GM21367 (cell line): Measurements from ENCODE around the gene NEK2.
"Not testable (repeated sequence)": the region's sequence is repeated elsewhere in the genome, so short reads cannot be mapped to it uniquely, and the experiment has no call there.

Experiments
- ATAC-seq: cut with Tn5 transposase; IDR thresholded peaks from one replicate; pipeline ENCODE4 v1.9.1; 2021; ENCODE audit not compliant: unreplicated experiment

The NEK2 gene

DNA sequence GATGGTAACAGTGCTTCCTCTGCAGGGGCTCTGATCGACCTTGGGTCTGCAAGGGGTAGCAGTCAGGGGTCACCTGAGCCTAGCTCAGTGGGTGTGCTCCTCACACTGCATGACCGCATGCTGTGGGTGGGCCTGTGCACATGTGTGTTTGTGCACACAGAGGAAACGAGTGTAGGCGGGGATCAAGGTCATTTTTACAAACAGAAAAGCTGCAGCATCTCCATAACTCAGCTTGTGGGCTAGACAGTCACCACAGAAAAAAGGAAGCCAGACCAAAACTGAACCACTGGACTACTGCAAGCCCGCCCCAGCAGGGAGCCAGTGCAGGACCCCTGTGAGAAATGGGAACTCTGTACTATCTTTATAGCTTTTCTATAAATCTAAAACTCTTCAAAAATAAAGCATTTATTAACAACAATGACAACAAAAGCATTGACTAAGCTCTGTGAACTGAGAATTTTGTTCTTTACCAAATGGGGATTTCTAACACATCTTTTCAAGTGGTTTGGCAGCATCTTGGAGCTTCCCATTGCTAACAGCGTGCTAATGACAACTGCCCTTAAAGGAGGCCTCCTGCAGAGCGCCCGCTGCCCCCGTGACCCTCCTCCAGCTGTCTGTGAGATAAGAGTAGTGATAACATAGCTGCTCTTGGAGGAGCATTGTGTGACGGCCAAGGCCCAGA is 19.9 kb upstream of the NEK2 start:
- peak; percentile 43 for ATAC-seq

DNA sequence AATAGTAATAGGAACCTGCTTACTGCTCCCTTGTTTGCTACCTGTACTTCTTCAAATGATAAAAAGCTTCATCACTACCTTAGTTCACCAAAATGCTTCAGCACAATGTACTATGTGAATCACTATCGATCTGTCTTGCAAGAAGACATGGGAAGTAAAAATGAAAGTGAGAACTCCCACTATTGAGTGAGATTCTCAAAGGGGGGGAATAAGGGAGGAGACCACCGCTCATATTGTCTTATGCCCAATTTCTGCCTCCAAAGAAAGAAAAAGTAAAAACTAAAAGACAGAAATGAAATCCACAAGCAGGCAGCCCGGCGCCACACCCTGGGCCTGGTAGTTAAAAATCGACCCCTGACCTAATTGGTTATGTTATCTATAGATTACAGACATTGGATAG is 18.5 kb upstream of the NEK2 start:
- not testable (repeated sequence) for ATAC-seq

DNA sequence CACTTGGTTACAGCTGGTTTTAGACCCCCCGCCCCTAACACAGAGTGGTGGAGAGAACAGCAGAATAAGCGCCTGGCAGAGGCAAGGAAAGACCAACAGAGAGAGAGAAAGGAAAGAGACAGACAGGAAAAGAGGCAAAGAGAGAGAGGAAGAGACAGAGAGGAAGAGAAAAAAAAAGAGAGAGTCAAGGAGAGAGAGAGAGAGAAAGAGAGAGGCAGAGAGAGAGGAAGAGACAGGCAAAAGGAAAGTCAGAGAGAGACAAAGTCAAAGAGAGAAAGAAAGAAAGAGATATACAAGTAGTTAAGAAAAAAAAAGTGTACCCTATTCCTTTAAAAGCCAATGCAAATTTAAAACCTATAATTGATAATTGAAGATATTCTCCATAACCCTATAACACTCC is 13.0 kb upstream of the NEK2 start:
- no peak for ATAC-seq

DNA sequence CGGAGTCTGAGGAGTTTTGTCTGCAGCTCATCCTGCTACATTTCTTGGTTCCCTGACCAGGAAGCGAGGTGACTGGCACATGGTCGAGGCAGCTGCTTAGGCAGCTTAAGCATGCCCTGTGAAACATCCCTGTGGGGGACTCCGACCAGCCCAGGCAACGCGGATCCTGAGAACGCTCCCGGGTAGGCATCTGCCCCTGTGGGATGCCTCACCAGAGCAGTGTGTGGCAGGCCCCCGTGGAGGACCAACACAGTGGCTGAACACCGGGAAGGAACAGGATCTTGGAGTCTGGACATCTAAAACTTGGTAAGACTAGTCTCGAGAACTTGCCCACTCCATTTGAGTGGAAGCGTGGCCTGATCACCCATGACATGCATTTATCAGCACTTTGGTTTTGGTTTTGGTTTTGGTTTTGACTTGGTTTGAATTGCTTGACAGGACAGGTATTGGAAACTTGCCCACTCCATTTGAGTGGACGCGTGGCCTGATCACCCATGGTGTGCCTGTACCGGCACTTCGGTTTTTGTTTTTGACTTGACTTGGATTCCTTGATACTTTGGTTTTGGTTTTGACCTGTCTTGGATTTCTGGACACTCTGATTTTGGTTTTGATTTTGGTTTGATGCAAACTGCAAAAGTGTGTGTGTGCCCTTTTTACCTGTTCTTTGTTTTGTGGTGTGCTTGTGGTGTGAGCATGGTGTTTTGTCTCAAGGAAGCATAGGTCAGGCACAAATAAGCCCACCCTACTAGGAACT is 12.2 kb upstream of the NEK2 start:
- ATAC-seq, result no peak

DNA sequence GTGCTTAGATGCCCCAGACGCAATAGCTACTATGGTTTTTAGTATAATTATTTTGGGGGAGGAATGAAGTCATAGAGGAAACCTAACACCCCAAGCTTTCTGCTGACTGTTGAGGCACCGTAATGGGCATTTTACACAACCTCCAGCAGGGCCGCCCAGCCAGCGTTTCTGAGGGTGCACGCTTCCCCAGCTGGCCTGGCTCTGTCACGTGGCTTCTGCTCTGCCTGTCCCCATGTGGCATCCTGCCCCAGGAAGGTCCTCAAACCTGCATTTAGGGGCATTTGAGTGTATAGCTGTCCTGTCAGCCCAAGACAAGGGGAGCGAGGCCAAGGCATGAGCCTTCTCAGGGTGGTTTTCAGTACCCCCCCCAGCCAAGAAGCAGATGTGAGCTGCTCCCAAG is 10.4 kb upstream of the NEK2 start:
- ATAC-seq, result no peak

DNA sequence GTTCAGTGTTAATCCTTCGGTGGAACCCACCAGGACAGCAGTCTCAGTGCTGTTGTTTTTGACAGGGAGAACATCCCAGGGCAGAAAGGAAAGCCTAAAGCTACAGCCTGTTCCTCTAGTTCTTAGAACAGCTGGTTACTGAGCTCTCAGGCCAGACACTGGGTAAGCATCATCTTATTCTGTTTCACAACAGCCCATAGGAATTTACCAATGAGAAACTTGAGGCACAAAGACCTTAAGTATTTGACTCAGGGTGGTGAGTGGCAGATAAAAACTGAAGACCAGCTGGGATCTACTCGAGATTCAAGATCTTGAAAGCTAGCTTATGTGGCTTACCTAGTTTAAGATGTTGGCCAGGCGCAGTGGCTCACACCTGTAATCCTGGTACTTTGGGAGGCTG is 9.4 kb upstream of the NEK2 start:
- no peak for ATAC-seq

DNA sequence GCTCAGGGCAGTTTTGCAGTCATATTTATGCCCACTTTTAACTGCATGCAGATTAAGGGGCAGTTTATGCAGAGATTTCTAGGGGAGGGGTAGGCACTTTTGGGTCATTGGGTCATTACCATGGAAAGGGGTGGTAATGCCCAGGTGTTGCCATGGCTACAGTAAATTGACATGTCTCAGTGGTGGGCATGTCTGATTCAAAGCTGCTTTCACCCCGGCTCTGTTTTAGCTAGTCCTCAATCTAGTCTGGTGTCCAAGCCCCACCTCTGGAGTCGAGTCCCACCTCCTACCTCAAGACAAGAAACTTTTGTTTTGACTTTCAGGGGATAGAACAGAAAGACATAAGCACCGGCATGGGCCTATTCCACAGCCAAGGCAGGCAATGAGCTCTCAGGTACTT is 8.9 kb upstream of the NEK2 start:
- no peak for ATAC-seq

DNA sequence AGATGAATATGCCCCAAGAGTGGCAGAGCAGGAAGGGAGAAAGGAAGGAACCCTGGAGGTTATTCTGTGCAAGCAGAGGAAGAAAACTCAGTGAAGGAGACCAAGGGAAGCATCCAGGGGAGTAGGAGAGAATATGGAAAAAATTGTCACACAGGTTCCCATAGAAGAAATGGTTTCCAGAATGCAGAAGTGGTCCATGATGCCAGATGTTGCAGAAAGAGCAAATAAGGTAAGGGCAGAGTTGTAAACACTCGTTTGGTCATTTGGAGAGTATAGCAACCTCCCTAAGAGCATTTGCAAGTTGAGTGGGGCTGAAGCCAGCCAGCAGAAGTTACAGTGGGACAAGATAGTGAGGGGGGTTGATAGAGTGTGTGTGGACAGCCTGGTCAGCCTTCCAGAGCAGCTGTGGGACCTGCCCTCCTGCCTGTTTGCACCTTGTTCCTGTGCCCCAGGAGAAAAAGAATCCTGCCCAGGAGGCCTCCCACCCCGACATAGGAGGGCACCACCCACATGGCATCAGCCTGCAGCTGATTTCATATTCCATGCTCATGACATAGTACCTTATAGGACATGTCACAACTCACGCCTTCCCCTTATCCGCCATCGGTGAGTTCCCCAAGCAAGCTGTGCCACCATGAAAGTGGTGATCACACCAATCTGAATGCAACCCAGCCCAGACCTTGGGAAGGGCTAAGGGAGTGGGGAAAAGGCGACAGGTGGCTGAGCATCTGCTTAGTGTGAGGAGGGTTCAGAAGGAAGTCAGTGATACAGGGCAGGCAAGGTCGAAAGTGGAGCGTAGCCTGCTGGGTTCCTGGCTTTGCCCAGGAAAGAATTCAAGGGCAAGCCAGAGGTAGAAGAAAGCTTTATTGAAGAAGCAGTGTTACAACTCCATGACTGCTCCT is 8.2 kb upstream of the NEK2 start:
- ATAC-seq, result no peak

DNA sequence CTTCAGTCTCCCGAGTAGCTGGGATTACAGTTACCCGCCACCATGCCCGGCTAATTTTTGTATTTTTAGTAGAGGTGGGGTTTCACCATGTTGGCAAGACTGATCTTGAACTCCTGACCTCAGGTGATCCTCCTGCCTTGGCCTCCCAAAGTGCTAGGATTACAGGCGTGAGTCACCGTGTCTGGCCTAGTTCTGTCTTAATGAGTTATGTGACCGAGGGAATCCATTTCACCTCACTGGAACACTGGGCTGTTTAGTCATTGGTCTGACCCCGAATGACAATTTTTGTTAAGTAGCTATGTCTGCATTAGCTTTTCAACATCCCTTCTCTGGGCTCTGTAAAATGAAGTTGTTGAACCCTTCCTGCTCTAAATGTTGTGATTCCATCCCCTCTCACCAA is 6.8 kb upstream of the NEK2 start:
- ATAC-seq, result not testable (repeated sequence)

DNA sequence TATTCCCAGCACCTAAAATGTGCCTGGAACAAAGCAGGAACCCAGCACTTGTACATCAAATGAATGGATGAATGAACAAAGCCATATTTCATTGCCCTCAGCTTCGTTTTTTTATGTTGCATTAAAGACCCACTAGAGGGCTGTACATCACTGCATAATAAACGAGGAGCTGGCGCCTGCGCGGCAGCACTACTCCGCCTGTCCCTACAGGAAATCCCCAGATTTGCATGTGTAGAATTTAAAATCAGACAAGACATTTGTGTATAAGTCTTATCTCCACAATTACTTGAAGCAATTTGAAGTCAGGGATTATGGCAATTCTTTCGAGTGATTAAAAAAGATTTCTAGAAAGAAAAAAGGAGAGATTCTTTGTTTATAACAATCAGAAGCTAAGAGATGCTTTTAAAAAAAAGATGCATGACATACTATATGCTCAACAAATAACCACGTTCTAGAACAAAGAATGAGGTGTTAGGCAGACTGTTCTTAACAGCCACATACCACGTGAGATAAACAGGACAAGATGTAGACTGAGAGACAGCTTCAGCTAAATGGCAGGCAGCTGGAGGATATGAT is 5.4 kb upstream of the NEK2 start:
- peak; percentile 50 for ATAC-seq

DNA sequence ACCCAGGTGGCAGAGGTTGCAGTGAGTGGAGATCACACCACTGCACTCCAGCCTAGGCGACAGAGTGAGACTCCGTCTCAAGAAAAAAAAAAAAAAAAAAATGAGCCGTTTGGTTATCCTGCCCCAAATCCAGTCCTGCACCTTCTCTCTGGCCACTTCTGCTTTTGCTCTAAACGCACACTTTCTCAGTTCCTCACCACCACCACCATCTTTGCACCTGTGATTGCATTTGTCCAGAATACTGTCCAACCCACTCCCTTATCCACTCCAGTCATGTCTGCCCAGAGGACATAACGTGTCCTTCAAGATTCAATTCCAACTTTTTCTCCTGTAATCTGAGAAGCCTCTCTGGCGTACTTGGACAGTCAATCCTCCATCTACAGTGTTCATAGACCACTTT is 2.2 kb upstream of the NEK2 start:
- peak; percentile 39 for ATAC-seq

DNA sequence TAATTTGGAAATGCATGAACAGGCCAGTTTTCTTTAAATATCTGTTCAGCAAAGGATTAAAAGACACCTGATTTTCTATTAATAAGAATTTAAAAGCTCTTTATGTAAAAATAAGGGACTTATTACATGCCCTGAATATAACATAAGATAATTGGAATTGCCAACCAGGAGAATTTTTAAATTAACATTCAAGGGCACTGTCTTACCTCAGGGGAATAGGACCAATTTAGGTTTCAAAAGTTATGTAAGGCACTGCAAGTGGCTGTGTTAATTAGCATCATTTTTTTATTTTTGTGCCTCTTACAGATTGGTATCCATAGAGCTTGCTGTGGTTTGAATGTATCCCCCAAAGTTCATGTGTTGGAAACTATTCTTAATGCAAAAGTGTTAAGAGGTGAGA is 1.3 kb upstream of the NEK2 start:
- no peak for ATAC-seq

DNA sequence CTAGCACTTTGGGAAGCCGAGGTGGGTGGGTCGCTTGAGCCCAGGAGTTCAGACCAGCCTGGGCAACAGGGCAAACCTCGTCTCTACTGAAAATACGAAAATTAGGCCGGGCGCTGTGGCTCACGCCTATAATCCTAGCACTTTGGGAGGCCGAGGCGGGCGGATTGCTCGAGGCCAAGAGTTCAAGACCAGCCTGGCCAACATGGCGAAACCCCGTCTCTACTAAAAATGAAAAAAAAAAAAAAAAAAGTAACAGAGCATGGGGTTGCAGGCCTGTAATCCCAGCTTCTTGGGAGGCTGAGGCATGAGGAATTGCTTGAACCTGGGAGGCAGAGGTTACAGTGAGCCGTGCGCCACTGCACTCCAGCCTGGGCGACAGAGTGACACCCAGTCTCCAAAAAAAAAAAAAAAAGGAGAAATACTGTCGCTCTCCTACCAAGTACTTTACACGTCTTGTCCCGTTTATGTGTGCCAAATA is 724 bp upstream of the NEK2 start:
- no peak for ATAC-seq

DNA sequence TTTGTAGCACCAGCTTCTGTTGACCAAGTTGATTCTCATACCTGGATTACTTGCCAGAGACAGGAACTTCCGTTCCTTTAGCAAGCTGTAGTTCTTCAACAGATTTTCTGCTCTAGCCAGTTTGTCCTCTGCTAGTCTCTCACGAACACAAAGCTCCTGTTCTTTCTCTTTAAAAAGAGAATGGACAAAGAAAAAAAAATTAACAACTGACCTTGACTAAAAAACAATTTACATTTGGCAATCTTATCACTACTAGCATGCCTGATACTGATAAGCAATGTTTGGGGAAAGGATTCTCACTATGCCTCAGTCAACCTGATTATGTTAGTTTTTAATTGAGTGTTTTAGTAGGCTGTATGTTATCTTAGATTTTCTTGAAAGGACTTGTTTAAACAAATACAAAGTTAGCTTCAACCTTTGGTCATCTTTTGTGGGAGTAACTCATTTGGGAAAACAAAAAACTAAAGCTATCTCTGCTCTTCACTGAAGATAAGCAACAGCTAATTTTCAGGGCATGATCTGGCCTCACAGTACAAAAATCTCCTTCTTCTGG is 8.3 kb downstream of the NEK2 start:
- ATAC-seq, result no peak

DNA sequence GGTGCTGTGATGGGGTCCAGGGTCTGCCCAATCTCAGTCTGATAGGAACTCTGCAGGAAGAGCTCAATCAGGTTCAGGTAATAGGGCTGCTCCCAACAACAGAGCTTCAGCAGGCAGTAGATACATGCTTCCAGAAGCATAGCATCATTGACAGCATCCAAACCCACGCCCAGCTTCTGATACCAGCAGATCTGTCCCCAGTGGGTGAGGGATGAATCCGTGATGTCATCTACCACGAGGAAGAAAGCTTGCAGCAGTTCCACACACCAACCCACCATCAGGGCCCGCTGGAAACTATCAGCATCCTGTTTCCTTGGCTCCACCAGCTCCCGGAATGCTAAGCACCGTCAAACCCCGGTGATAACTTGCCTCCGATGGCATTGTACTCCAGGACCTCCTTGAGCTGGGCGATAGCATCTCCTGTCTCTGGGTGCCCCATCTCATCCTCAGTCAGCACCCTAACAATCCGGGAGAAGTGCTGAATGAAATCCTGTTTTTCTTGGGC is 14.7 kb downstream of the NEK2 start:
- ATAC-seq, result no peak

DNA sequence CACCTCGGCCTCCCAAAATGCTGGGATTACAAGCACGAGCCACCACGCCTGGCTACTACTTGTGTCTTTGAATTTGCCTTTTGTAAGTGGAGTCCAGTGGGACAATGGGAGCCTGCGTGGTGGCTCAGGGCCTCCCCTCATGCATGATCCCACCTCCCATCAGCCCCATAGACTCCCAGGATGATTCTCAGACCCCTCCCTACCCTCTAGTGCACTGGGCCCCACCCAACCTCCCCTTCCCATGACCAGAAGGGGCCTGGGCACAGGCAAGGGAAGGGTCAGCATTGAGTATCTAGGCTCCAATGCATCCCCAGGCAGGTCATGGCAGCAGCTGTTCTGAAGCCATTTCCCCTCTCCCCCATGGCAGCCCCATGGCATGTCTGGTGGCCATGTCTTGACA is 18.7 kb downstream of the NEK2 start:
- no peak for ATAC-seq

DNA sequence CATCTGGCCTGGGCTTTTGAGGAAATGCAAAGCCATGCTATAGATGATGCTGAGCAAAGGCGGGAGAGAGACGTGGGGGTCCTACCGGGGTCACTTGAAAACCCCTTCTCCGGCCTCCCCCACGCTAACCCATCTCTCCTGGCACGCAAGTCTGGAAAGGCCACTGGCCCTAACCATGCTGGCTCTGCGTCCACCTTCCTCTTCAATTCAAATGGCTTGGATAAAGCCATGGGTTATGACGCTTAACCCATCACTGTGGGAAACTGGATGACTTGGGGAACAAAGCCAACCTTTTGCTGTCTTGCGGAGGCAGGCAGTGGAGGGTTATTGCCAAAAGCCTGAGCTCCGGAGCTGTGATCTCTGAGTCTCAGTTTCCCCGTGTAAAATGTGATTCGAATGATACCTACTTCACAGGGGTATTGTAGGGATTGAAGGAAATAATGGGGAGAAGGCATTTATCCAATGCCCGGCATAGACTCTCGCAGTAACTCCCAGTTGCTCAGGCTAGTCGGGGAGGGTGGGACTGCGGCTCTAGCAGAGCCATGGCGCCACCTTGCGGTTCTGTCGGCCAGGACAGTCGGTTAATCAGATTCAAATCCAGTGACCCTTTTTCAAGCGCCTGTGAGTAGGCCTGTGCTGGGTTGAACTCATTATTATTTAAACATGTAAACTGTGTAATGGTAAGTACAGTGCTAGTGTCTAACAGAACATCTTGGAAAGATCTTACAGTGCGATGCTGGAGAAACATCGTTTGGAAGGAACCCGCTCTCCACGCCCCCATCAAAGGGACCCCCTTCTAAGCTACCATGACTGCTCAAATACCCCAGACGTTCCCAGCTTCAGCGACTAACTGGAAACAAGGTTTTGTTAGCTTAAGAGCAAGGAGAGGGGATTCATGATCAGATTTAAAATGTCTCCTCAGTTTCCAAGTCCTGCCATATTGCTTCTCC is 20.3 kb downstream of the NEK2 start:
- peak; percentile 83 for ATAC-seq

DNA sequence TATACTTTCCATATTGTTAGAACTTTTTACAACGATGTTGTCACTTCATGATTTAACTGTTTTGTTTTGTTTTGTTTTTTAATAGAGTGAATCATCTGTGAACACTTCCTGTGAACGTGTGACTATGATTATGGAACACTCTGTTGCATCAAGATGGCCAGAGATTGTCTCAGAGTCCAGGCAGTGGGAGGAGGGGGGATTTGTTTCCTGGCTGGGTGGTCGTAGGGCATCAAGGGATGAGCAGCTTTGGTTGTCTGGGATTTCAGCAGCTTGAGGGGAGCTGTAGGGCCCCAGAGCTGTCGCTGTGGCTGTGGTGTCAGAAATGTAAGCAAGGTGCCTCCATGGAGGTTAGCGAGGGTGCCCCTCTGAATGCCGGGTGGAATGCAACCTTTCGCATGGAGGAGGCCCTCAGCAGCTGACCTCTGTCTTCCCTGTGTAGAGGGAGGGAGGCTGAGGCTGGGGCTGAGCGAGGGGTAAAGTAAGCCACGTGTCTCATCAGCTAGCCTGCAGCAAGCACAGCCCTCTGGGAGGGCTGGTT is 21.4 kb downstream of the NEK2 start:
- no peak for ATAC-seq

DNA sequence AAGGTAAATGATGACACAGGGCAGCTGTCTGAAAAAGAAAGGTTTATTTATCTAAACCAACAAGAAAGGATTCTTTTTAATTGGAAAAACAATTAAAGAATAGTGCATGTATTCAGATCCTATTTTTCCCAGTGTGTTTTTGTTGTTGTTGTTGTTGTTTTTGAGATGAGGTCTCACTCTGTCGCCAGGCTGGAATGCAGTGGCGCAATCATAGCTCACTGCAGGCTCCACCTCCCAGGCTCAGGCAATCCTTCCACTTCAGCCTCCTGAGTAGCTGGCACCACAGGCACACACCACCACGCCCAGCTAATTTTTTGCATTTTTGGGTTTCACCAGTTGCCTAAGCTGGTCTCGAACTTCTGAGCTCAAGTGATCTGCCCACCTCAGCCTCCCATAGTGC is 22.1 kb downstream of the NEK2 start:
- no peak for ATAC-seq
